Stimulated activated CD8-positive, alpha-beta memory T cell treated with anti-CD3 and anti-CD28 coated beads, Interleukin-12 subunit alpha, Interleukin-12 subunit beta, amount 100 ng/mL, for 24 hours (primary cell): Measurements from ENCODE around the gene IFT80.

Source experiments
- DNase-seq: peaks from one replicate; pipeline ENCODE4 v3.0.0-alpha.2; 2020; ENCODE audit errors: extremely low read depth

Gene IFT80

GRCh38 chr3:160399125-160400029, at the start of gene IFT80, which contains the start of gene SMC4:
Gene IFT80 (minus strand): TSS chr3:160399225. CDS start chr3:160384600, 14,625 bp downstream.
Gene SMC4 (plus strand): TSS chr3:160399650. CDS start chr3:160400827, 1,177 bp downstream.
- DNase-seq, result peak; percentile 85

DNA sequence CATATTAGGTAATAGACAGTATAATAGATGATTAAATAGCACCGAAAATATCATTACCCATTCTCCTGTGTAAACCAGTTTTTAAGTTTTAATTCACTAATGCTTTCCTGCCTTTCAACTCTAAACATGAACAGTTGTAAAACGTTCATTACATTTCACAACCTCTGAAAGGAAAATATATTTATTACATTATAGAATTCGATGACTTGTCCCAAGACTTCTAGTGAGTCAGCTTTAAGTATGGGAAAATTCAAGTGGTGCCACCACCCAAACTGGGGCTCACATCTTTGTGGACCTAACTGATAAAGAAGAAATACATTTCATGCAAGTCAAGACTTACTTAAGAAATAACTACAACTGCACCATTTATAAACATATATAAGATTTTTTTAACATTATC, 48.5 kb upstream of the IFT80 start:
- DNase-seq, result no peak

DNA sequence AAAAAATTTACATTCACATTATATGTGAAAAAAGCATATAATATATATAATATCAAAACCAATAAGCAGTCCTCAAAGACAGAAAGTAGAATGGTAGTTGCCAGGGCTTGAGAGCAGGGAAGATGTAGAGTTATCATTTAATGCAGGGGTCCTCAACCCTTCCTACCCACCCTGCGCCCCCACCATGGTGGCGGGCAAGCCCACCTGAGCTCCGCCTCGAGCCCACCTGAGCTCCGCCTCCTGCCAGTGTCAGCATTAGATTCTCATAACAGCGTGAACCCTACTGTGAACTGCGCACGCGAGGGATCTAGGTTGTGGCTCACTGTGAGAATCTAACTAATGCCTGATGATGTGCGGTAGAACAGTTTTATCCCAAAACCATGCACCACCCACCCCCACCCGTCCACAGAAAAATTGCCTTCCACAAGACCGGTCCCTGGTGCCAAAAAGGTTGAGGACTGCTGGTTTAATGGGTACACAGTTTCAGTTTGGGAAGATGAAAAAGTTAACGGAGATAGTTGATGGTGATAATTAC, 47.6 kb upstream of the IFT80 start:
- no peak for DNase-seq

- DNase-seq, result no peak
Measured at GRCh38 chr3:160445854-160446253, 46.8 kb upstream of the IFT80 start.

DNA sequence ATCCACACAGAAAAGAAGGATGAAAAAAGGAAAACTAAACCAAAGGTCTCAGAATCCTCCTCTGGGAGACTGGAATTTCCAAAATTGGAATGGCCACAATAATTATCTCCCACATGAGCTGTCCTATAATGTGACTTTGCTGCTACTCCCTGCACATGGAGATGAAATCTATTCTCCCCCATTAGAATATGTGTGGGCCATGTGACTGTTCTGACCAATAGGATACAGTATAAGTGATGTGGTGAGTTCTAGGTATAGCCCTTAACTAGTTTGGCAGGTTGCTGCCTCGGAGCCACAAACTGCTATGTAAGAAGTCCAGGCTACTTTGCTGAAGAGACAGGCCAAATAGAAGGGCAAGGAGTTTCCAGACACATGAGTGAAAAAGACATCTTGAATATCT, 45.4 kb upstream of the IFT80 start:
- no peak for DNase-seq

DNA sequence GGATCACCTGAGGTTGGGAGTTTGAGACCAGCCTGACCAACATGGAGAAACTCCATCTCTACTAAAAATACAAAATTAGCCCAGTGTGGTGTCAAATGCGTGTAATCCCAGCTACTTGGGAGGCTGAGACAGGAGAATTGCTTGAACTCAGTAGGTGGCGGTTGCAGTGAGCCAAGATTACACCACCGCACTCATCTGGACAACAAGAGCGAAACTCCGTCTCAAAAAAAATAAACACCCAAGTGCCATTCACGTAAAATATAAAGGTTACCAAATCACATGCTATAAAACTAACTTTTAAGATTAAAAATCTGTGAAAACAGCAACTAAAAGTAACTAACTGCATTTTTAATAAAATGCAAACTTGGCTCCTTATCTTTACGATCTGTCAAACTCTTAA, 41.7 kb upstream of the IFT80 start:
- no peak for DNase-seq

GRCh38 chr3:160437083-160437455, 38.0 kb upstream of the IFT80 start:
- no peak for DNase-seq

- DNase-seq, result no peak
Measured at GRCh38 chr3:160435747-160436146, 36.7 kb upstream of the IFT80 start.

- no peak for DNase-seq
Measured at GRCh38 chr3:160435095-160435494, 36.1 kb upstream of the IFT80 start.

DNA sequence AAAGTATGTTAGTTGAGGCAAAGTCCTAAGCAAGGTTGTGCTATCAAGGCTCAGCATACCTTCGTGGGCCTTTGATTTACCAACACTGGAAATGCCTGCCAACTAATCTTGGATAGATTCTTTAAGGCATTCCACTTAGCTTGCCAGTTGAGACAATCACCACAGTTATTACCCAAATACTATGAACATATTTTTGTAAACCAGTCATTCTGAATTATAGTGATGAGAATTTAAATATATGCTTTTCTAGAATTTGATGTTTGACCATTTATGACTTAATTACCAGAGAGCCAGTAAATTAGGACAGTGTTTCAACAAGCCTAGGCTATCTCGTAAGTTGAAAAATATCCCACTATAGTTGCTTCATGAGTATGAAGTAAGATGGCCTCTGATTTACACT, 35.0 kb upstream of the IFT80 start:
- DNase-seq, result no peak

DNA sequence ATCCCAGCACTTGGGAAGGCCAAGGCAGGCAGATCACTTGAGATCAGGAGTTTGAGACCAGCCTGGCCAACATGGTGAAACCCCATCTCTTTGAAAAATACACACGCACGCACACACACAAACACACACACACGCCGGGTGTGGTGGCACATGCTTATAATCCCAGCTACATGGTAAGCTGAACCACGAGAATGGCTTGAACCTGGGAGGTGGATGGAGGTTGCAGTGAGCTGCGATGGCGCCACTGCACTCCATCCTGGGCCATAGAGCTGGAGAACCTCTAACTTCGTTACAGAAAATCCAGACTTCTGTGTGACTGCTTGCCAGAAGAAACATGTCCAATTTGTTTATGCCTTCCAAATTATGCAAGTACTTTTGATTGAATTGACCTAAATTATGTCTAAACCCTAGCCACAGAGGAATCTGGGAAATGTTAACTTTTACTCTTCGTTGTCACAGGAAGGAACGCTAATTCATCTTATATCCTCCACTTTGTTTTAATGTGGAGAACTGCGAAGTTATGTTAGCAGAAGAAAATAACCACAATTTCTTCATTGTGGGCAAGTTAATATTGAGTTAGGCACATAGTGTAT, 28.9 kb upstream of the IFT80 start:
- no peak for DNase-seq

GRCh38 chr3:160417311-160417710, 18.3 kb upstream of the IFT80 start:
- no peak for DNase-seq

GRCh38 chr3:160413613-160414248, 14.7 kb upstream of the IFT80 start:
- no peak for DNase-seq

GRCh38 chr3:160412477-160412876, 13.5 kb upstream of the IFT80 start:
- no peak for DNase-seq

DNA sequence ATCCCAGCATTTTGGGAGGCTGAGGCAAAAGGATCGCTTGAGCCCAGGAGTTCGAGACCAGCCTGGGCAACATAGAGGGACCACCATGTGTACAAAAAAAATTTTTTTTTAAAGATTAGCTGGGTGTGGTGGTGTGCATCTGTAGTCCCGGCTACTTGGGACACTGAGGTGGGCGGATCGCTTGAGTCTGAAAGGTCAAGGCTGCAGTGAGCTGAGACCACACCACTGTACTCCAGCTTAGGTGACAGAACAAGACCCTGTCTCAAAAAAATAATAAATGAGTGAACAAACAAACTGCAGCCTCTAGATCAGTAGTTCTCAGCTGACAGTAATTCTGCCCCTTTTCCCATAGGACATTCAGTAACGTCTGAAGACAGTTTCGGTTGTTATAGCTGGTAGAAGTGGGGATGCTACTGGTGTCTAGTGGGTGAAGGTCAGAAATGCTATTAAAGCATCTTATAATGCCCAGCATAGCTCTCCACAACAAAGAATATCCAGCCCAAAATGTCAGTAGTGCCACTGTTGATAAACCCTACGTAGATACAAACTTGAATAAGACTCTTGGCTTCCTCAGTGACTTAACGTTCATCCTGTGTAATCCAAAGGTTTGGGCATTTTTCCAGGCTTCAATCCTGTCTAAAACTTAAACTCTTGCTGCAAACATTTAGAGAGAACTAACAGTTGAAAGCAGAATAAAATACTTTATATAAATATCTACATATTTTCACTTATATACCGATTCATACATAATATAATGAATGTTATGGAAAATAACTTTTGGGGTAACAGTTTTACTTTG, 11.0 kb upstream of the IFT80 start:
- DNase-seq, result no peak

- DNase-seq, result no peak
Measured at GRCh38 chr3:160403796-160404470, 4.9 kb upstream of the IFT80 start.

DNA sequence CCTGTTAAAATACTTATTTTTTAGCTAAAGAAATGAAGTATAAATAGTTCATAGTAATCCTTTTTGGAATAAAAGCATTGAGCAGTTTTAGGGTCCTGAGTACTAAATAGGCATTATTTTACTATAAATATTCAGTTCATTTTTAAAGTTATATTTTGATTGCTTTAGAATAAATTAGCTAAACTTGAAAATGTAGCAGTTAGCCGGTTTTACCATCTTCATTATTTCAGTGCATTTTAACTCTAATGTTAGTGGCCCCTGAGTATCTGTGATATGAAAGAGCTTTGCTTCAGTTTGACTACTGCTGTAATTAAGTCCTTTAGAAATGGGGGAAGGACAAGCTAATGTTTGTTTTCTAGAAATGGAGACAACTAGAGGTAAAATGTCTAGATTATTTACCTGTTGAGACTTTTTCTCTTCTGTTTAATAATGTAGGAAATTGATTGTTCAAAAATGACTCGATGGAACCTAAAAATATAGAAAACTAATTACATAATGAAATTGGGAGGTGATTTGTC, 4.1 kb upstream of the IFT80 start:
- no peak for DNase-seq

DNA sequence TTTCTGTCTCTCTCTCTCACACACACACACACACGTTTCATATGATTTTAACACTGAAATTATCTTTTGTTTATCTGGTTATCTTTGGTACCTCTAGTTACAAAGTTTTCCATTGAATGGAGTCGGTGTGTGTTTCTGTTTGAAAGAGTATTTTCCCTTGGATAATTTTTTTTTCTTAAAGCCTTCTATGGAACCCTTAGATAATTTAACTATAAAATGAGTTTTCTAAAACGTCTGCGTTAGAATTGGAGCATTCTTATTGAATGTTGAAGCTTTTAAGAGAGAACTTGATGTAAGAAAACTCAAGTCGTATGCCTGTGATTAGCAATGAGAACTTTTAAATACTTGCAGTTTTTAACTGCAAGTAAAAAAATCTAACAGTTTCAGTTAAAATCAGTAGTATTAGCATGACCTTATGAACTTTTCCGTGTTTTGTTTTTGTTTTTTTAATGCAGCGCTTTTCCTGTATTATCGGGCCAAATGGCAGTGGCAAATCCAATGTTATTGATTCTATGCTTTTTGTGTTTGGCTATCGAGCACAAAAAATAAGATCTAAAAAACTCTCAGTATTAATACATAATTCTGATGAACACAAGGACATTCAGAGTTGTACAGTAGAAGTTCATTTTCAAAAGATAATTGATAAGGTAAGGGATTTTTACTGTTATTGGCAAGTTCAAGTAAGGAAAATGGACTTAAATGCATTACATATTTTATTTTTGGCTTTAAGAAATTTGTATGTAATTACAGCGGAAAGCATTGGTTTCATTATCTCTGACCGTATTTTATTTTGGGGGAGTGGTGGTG, 3.4 kb upstream of the IFT80 start:
- DNase-seq, result no peak

DNA sequence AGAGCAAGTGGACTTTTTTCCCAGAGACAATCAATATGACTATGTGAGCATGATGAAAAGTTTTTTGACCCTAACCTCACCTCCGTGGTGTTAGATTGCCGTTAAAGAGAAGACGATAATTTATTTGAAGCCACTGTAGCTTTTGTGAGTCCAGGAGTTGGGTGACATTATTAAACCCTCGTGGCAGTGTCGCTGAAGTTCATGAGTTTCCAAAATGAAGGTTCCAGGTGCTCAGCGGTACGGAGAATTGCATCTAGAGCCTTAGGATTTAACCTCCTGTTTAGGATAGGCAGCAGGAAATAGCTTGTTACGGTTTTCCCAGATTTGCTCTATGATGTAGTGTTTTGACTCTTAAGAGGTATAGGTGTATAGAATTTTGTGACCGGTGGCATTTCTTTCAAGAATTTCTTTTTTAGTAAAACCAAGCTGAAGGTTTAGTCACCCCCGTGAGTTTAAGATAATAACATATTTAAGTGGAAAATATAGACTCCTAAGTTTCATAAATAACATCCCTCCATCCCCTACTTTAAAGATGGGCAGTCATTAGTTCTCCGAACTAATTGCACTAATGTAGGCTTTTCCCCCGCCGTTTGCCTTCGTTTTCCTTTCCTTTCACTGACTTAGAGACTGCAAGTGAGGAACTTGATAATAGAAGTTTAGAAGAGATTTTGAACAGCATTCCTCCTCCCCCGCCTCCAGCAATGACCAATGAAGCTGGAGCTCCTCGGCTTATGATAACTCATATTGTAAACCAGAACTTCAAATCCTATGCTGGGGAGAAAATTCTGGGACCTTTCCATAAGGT, 2.5 kb upstream of the IFT80 start:
- DNase-seq, result no peak
